Mesangial cell (primary cell): ENCODE measurements around the gene CACTIN. TPM values are rescaled to one million over a fixed set of nuclear protein-coding genes. Genes with fewer than 3 reads are reported as not detected.

Experiments
- total RNA-seq: library from RNA; depleted of rRNA; stranded (reverse); fragments of >200 nt; gene quantifications from 2 replicates; pipeline ENCODE4 v1.2.3, GENCODE V29; 2015

The CACTIN gene
- 34.7 and 35.1 TPM in 2 replicates for total RNA-seq

GRCh38 chr19:3626473-3627350, at the start of gene CACTIN:
CACTIN (minus strand) TSS chr19:3626790; CDS start chr19:3626762, 28 bp downstream.

GRCh38 chr19:3606690-3607289, 19.8 kb downstream of the CACTIN start, which contains the start of gene TBXA2R:
TBXA2R (minus strand) TSS chr19:3606875; CDS start chr19:3600634, 6,241 bp downstream.

GRCh38 chr19:3585301-3586126, 41.1 kb downstream of the CACTIN start, which contains the start of gene GIPC3:
GIPC3 (plus strand) TSS chr19:3585478; CDS start chr19:3585598, 120 bp downstream.

GRCh38 chr19:3572855-3573161, 53.8 kb downstream of the CACTIN start, which contains the start of gene HMG20B:
HMG20B (plus strand) TSS chr19:3572944; CDS start chr19:3573310, 366 bp downstream.

Other genes with a start within 250 kb of the CACTIN start
- 3.2 TPM in 1 of 2 replicates, not detected in the other for gene SMIM24, start 146.3 kb downstream of the CACTIN start, total RNA-seq
- gene SMIM44, start 143.3 kb downstream of the CACTIN start, total RNA-seq = not detected in 2 replicates
- gene DOHH, start 126.1 kb downstream of the CACTIN start, total RNA-seq = 19.5 and 32.6 TPM in 2 replicates
- 38.2 and 76.3 TPM in 2 replicates for gene FZR1, start 120.5 kb downstream of the CACTIN start, total RNA-seq
- not detected in 2 replicates for gene TEKTIP1, start 87.6 kb downstream of the CACTIN start, total RNA-seq
- gene MFSD12, start 69.2 kb downstream of the CACTIN start, total RNA-seq = 287 and 301 TPM in 2 replicates
- gene HMG20B, start 53.8 kb downstream of the CACTIN start, total RNA-seq = 131 and 145 TPM in 2 replicates
- gene GIPC3, start 41.3 kb downstream of the CACTIN start, total RNA-seq = 0.49 and 0.89 TPM in 2 replicates
- gene TBXA2R, start 19.9 kb downstream of the CACTIN start, total RNA-seq = 2.8 and 2.9 TPM in 2 replicates
- gene PIP5K1C, start 73.7 kb upstream of the CACTIN start, total RNA-seq = 43.7 and 67.4 TPM in 2 replicates
- gene TJP3, start 81.6 kb upstream of the CACTIN start, total RNA-seq = 2.5 TPM in 1 of 2 replicates, not detected in the other
- gene APBA3, start 134.9 kb upstream of the CACTIN start, total RNA-seq = 26.7 and 35.7 TPM in 2 replicates
- 72.1 and 76.9 TPM in 2 replicates for gene MRPL54, start 135.9 kb upstream of the CACTIN start, total RNA-seq
- gene RAX2, start 145.4 kb upstream of the CACTIN start, total RNA-seq = not detected in 2 replicates
- 0.13 TPM in 1 of 2 replicates, not detected in the other for gene MATK, start 159.6 kb upstream of the CACTIN start, total RNA-seq
- gene ZFR2, start 242.2 kb upstream of the CACTIN start, total RNA-seq = not detected in 2 replicates